ENCODE measurements around the gene SRSF10. TPM values are rescaled to one million over a fixed set of nuclear protein-coding genes. Genes with fewer than 3 reads are reported as not detected.

SRSF10 gene
- total RNA-seq = 100 to 1,000 TPM; 158 to 193 (median 172) TPM

DNA sequence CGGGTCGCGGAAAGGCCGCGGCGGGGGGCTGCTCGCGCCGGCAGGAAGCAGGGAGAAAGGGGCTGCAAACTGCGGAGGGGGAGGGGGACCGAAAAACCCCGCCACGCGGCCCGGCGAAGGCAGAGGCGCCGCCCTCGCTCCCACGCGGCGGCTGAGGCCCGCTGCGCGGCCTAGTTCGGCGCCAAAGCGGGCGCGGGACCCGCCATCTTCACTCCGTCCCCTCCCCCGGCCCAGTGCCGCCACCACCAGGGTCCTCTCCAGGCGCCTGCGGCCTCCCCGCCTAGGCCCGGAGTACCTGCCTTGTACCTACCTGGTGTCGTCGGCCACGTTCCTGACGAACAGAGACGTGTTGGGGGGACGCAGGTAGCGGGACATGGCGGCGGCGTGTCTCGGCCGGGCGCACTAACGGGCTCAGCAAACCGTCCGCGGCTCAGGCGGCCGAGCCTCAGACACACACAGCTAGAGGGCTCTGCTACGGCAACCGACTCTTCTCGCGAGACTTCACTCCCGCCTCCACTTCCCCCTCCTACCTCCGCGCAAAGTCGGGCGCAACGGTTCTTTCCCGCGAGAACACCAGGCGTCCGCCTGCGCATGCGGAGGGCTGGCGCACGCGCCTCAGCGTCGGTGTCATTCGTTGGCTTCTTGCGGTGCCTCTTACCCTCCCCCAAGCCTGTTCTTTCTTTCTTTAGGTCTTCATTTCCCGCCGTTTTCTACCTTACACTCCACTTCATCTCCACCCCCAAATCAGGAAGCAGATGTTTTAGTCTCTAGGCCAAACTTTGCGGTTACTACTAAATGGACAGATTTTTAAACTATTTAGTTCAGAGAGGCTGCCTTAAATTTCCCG is at the start of gene SRSF10:
SRSF10 (minus strand) TSS at position 447 of the 847 bp plus-strand sequence; CDS start at position 375, 72 bp downstream.
- Histone ChIP-seq H3K36me3 (no peaks in the 10 kb centered on the region), H3K4me1 (peaks cover 44 to 70% of the 10 kb centered on the region in 2 donors), H3K27me3 (no peaks in the 10 kb centered on the region), H3K27ac (peak within 1 kb of the TSS; percentile 95 to 99 (median 98)), H3K4me3 (replicated peaks in 1 of 3) (peak within 1 kb of the TSS; percentile 70 to 94 (median 91)), H3K9me3 (no peaks in the 10 kb centered on the region)
- peak; percentile 97 for DNase-seq
- intact Hi-C loops (cut with DNase I) = no loop called here
- TF ChIP-seq CTCF (IDR thresholded peaks at IDR 0.05) = peak in 4 of 6 experiments; percentile 18 to 35 (median 24)
- peak; percentile 97 to 98 for TF ChIP-seq POLR2A (IDR thresholded peaks at IDR 0.05)
- 1 to 2% methylated on average over 38 to 53 of the region's 84 CpGs for WGBS, 2 donors

DNA sequence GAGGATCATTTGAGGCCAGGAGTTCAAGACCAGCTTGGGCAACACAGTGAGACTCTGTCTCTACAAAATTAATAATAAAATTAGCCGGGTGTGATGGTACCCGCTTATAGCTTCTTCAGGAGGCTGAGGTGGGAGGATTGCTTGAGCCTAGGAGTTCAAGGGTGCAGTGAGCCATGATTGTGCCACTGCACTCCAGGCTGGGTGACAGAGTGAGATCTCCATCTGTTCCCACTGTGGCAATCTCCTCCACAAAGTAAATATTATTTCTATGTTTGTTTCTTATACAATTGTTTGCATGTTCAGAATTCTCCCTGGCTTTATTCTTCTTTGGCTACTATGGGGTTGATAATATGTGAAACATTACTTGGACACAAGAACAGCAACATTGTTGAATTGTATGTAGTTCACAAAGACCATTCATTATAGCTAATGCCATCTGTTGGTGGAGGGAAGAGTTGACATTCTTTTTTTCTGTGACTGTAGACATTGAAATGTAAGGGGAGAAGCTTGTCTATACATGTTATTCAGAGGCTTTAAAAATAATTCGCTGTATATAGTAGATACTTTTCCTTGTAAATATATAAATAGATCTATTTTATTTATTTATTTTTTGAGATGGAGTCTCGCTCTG is 47.8 kb upstream of the SRSF10 start:
- H3K36me3 ChIP-seq = no peaks in the 10 kb centered on the region
- DNase-seq = no peak
- no peaks in the 10 kb centered on the region for H3K9me3 ChIP-seq
- peaks cover 7 to 14% of the 10 kb centered on the region in 2 donors for H3K4me1 ChIP-seq
- H3K27ac ChIP-seq = no peak overlapping the region
- H3K4me3 ChIP-seq (replicated peaks in 1 of 3) = no peak overlapping the region
- TF ChIP-seq CTCF (IDR thresholded peaks at IDR 0.05) (peak in 5 of 6 experiments; percentile 45 to 69 (median 56)), POLR2A (IDR thresholded peaks at IDR 0.05) (no peak)
- 79 to 86% methylated on average over 4 of the region's 4 CpGs for WGBS, 2 donors
- no peaks in the 10 kb centered on the region for H3K27me3 ChIP-seq
- intact Hi-C loops (cut with DNase I) = no loop called here

- peak; percentile 39 to 55 for DNase-seq
- WGBS, 2 donors = 60 to 71% methylated on average over 4 of the region's 4 CpGs
- H3K27me3 ChIP-seq = no peaks in the 10 kb centered on the region
- intact Hi-C loops (cut with DNase I) = no loop called here
- H3K27ac ChIP-seq = peak overlapping the region; percentile 68 to 99 (median 99)
- H3K36me3 ChIP-seq = no peaks in the 10 kb centered on the region
- peaks cover 39 to 48% of the 10 kb centered on the region in 2 donors for H3K4me1 ChIP-seq
- no peaks in the 10 kb centered on the region for H3K9me3 ChIP-seq
- peak in 1 of 2 donors; percentile 30 for TF ChIP-seq POLR2A (IDR thresholded peaks at IDR 0.05)
- no peak for TF ChIP-seq CTCF (IDR thresholded peaks at IDR 0.05)
- no peak overlapping the region for H3K4me3 ChIP-seq (replicated peaks in 1 of 3)
Measured at GRCh38 chr1:24022581-24023361, 42.6 kb upstream of the SRSF10 start.

GRCh38 chr1:24021403-24022266 is 41.5 kb upstream of the SRSF10 start:
- Histone ChIP-seq H3K4me3 (replicated peaks in 1 of 3) (no peak overlapping the region), H3K9me3 (no peaks in the 10 kb centered on the region), H3K36me3 (no peaks in the 10 kb centered on the region), H3K27ac (peak overlapping the region; percentile 68 to 99 (median 99)), H3K4me1 (peaks cover 39 to 58% of the 10 kb centered on the region in 2 donors), H3K27me3 (no peaks in the 10 kb centered on the region)
- 90 to 94% methylated on average over 7 of the region's 7 CpGs for WGBS, 2 donors
- no peak for DNase-seq
- TF ChIP-seq POLR2A (IDR thresholded peaks at IDR 0.05) (no peak), CTCF (IDR thresholded peaks at IDR 0.05) (no peak)
- intact Hi-C loops (cut with DNase I) = no loop called here
